Vagina (tissue), 2 donors: ENCODE data around the gene CASKIN2.

Source experiments
- POLR2A ChIP-seq, 2 donors: fragments of 450-650 bp; IDR thresholded peaks; one replicate each; pipeline ENCODE4 v1.6.1; 2017; ENCODE audit warnings: antibody characterized with exemption in 2 of 2, mild to moderate bottlenecking in 2 of 2, moderate library complexity in 2 of 2
- POLR2AphosphoS5 ChIP-seq, 2 donors: sonication (generic); formaldehyde crosslinking; IDR thresholded peaks; one replicate each; pipeline ENCODE4 v1.9.0; 2017; ENCODE audit warnings: antibody characterized with exemption in 2 of 2, mild to moderate bottlenecking in 2 of 2, low read depth in 1 of 2; ENCODE audit not compliant: insufficient read depth in 1 of 2
- TF ChIP-seq, protein P1 (sequence below), 3 experiments: fragments of 450-650 bp in 2 of 3; fragments of 200-600 bp in 1 of 3; sonication (generic) in 1 of 3; IDR thresholded peaks; one replicate each; pipeline ENCODE4 v1.5.1; 2017 to 2019; ENCODE audit warnings: antibody characterized with exemption in 3 of 3, mild to moderate bottlenecking in 2 of 3, moderate library complexity in 2 of 3

DNA sequence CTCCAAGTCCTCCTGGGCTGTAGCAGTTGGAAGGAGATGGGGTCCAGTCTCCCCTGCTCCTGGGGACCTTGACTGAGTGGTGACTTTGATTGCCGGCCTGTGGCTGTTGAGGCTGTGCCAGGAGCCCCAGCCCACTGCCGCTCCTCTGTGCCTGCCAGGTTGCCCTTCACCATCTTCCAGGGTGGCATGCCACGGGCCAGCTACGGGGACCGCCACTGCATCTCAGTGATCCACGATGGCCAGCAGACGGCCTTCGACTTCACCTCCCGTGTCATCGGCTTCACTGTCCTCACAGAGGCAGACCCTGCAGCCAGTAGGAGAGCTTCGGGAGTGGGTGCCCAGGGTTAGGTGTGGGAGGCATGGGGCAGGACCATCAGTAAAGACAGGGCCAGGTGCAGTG is 48.9 kb upstream of the CASKIN2 start:
- TF ChIP-seq POLR2A (IDR thresholded peaks at IDR 0.05) (no peak), POLR2AphosphoS5 (IDR thresholded peaks at IDR 0.05; ENCODE audit: insufficient read depth in 1 of 2, low read depth in 1 of 2) (no peak)
- TF ChIP-seq, protein P1, sequence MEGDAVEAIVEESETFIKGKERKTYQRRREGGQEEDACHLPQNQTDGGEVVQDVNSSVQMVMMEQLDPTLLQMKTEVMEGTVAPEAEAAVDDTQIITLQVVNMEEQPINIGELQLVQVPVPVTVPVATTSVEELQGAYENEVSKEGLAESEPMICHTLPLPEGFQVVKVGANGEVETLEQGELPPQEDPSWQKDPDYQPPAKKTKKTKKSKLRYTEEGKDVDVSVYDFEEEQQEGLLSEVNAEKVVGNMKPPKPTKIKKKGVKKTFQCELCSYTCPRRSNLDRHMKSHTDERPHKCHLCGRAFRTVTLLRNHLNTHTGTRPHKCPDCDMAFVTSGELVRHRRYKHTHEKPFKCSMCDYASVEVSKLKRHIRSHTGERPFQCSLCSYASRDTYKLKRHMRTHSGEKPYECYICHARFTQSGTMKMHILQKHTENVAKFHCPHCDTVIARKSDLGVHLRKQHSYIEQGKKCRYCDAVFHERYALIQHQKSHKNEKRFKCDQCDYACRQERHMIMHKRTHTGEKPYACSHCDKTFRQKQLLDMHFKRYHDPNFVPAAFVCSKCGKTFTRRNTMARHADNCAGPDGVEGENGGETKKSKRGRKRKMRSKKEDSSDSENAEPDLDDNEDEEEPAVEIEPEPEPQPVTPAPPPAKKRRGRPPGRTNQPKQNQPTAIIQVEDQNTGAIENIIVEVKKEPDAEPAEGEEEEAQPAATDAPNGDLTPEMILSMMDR (IDR thresholded peaks at IDR 0.05): no peak
